Thyroid gland (tissue), 4 donors: ENCODE results near the gene XPO4. TPM values are rescaled to one million over a fixed set of nuclear protein-coding genes. Genes with fewer than 3 reads are reported as not detected.
"Not testable (repeated sequence)": the region's sequence is repeated elsewhere in the genome, so short reads cannot be mapped to it uniquely, and the experiment has no call there.

Experiments used
- DNase-seq, 2 donors: peaks; one replicate each; pipeline ENCODE4 v3.0.0-alpha.2; 2019
- H3K27ac ChIP-seq, 3 donors: fragments of 200-600 bp; sonication (generic); 1 replicate in 2 of 3; 2 replicates in 1 of 3; pipeline ENCODE4 v1.5.1; 2016 to 2019; ENCODE audit warnings: mild to moderate bottlenecking in 1 of 3, moderate library complexity in 1 of 3
- H3K27me3 ChIP-seq: fragments of 200-600 bp; sonication (generic); one replicate; pipeline ENCODE4 v1.5.1; 2019
- H3K36me3 ChIP-seq, 2 donors: fragments of 200-600 bp; sonication (generic); one replicate each; pipeline ENCODE4 v1.5.1; 2016 to 2019
- H3K4me1 ChIP-seq, 2 donors: fragments of 200-600 bp; sonication (generic); one replicate each; pipeline ENCODE4 v1.5.1; 2017 to 2019
- H3K4me3 ChIP-seq, 3 donors: fragments of 200-600 bp; sonication (generic); replicated peaks in 1 of 3; 1 replicate in 2 of 3; 2 replicates in 1 of 3; pipeline ENCODE4 v1.5.1; 2016; ENCODE audit warnings: mild to moderate bottlenecking in 1 of 3
- H3K9me3 ChIP-seq: fragments of 200-600 bp; sonication (generic); one replicate; pipeline ENCODE4 v1.5.1; 2017
- POLR2A ChIP-seq, 2 donors: fragments of 450-650 bp; IDR thresholded peaks; one replicate each; pipeline ENCODE4 v1.6.1; 2017; ENCODE audit warnings: antibody characterized with exemption in 2 of 2, mild to moderate bottlenecking in 2 of 2, moderate library complexity in 1 of 2
- WGBS, 2 donors: methylation state at CpG; one replicate each; pipeline ENCODE4 v1.1.5; 2017; 5-methylcytosine and 5-hydroxymethylcytosine counted together
- intact Hi-C: fragments of 100-400 bp; cut with DNase I; formaldehyde crosslinking; loops from one replicate; pipeline ENCODE4 v1.15.1; 2023
- total RNA-seq, 4 donors: library from RNA; depleted of rRNA; stranded (reverse); fragments of >200 nt; gene quantifications; one replicate each; pipeline ENCODE4 v1.2.3, GENCODE V29; 2016
- TF ChIP-seq, protein P1 (sequence below), 6 experiments: fragments of 200-600 bp in 3 of 6; fragments of 450-650 bp in 3 of 6; sonication (generic) in 3 of 6; IDR thresholded peaks; one replicate each; pipeline ENCODE4 v1.5.1; 2016 to 2019; ENCODE audit warnings: antibody characterized with exemption in 6 of 6, mild to moderate bottlenecking in 2 of 6, inconsistent platforms in 1 of 6, moderate library complexity in 1 of 6

Gene XPO4
- total RNA-seq, 4 donors from 2014 or later: 15.7 to 30.8 (median 29.1) TPM

DNA sequence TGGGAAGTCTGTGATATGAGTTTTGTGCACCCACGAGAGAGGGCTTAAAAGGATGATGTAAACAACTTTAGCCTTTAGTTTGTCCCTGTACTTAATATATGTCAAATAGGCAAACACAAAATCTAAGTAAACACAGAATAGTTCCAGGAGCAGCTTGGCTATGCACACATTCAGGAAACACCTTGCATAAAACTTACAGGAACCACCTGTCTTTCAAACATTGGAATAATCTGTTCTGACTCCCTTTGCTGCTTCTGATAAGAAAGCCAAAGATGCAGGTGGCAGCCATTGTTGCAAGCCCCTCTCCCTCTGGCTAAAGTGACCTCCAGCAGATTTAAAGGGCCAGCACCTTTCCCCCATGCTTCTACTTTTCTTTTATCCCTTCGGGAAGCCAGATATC lies 133.5 kb downstream of the XPO4 start:
- intact Hi-C loops: no loop called here
- Histone ChIP-seq H3K27ac (no peak overlapping the region), H3K36me3 (no peaks in the 10 kb centered on the region), H3K9me3 (no peaks in the 10 kb centered on the region), H3K27me3 (no peaks in the 10 kb centered on the region), H3K4me1 (peaks cover 7 to 11% of the 10 kb centered on the region in 2 donors), H3K4me3 (no peak overlapping the region)
- no peak for DNase-seq
- WGBS, 2 donors: 59 to 83% methylated on average over 2 of the region's 2 CpGs
- TF ChIP-seq POLR2A (IDR thresholded peaks at IDR 0.05): no peak
- TF ChIP-seq, protein P1, sequence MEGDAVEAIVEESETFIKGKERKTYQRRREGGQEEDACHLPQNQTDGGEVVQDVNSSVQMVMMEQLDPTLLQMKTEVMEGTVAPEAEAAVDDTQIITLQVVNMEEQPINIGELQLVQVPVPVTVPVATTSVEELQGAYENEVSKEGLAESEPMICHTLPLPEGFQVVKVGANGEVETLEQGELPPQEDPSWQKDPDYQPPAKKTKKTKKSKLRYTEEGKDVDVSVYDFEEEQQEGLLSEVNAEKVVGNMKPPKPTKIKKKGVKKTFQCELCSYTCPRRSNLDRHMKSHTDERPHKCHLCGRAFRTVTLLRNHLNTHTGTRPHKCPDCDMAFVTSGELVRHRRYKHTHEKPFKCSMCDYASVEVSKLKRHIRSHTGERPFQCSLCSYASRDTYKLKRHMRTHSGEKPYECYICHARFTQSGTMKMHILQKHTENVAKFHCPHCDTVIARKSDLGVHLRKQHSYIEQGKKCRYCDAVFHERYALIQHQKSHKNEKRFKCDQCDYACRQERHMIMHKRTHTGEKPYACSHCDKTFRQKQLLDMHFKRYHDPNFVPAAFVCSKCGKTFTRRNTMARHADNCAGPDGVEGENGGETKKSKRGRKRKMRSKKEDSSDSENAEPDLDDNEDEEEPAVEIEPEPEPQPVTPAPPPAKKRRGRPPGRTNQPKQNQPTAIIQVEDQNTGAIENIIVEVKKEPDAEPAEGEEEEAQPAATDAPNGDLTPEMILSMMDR (IDR thresholded peaks at IDR 0.05): no peak

DNA sequence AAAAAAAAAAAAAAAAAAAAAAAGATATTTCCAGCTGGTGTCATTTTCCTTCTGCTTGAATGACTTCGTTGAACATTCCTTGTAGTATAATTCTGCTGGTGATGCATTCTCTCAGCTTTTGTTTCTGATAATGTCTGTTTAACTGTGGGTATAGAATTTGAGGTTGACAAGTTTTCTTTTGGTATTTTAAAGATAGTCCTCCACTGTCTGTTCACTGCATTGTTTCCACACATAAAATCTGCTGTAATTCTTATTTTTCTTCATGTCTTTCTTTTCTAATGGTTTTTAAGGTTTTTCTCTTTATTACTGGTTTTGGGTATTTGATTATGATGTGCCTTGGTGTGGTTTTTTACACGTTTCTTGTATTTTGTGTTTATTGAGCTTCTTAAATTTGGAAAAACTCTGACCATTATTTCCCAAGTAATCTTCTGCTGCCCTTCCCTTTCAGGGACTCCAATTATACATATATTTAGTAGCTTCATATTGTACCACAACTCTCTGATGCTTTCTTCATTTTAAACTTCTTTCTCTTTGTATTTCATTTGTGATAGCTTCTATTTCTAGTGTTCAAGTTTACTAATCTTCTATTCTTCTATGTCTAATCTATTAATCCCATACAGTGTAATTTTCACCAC lies 135.1 kb downstream of the XPO4 start:
- intact Hi-C loops: no loop called here
- Histone ChIP-seq H3K4me3 (no peak overlapping the region), H3K27me3 (no peaks in the 10 kb centered on the region), H3K4me1 (peaks cover 1 to 4% of the 10 kb centered on the region in 2 donors), H3K36me3 (no peaks in the 10 kb centered on the region), H3K9me3 (no peaks in the 10 kb centered on the region), H3K27ac (no peak overlapping the region)
- WGBS, 2 donors: 99 to 100% methylated on average over 2 of the region's 2 CpGs
- no peak for DNase-seq
- no peak for TF ChIP-seq POLR2A (IDR thresholded peaks at IDR 0.05)
- TF ChIP-seq, protein P1 (IDR thresholded peaks at IDR 0.05): no peak

DNA sequence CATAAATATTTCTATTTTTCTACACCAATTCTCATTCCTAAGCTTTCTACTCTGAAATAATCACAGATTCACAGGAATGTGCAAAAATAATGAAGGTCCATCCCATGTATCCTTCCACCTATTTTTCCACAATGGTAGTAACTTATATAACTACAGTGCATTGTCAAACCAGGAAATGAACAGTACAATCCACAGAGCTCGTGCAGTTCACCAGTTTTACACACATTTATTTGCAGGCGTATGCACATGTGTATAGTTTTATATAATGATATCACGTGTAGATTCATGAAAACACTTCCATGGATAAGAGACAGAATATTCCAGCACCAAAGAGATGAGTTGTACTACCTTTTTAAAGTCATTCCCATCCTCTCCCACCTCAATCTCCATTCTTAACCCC lies 141.7 kb downstream of the XPO4 start:
- no peak for DNase-seq
- no peaks in the 10 kb centered on the region for H3K27me3 ChIP-seq
- H3K27ac ChIP-seq: no peak overlapping the region
- no peaks in the 10 kb centered on the region for H3K4me1 ChIP-seq
- no peaks in the 10 kb centered on the region for H3K36me3 ChIP-seq
- H3K9me3 ChIP-seq: no peaks in the 10 kb centered on the region
- intact Hi-C loops: no loop called here
- no peak overlapping the region for H3K4me3 ChIP-seq
- TF ChIP-seq, protein P1 (IDR thresholded peaks at IDR 0.05): no peak
- TF ChIP-seq POLR2A (IDR thresholded peaks at IDR 0.05): no peak
- WGBS, 2 donors: 87 to 88% methylated on average over 3 of the region's 3 CpGs

DNA sequence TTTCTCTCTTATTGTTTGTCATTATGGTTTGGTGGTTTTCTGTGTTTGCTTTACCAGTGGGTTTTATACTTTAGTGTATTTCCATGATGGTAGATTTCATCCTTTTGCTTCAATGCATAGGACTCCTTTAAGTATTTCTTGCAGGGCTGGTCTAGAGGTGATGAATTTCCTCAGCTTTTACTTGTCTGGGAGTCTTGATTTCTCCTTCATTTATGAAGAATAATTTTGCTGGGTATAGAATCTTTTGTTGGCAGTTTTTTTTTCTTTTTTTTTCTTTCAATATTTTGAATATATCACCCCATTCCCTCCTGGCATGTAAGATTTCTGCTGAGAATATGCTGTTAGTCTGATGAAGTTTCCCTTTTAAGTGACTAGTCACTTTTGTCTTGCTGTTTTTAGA lies 148.5 kb downstream of the XPO4 start:
- Histone ChIP-seq H3K36me3 (no peaks in the 10 kb centered on the region), H3K27me3 (no peaks in the 10 kb centered on the region), H3K27ac (no peak overlapping the region), H3K9me3 (no peaks in the 10 kb centered on the region), H3K4me3 (no peak overlapping the region), H3K4me1 (no peaks in the 10 kb centered on the region)
- TF ChIP-seq POLR2A (IDR thresholded peaks at IDR 0.05): no peak
- TF ChIP-seq, protein P1 (IDR thresholded peaks at IDR 0.05): no peak
- intact Hi-C loops: no loop called here
- no peak for DNase-seq

DNA sequence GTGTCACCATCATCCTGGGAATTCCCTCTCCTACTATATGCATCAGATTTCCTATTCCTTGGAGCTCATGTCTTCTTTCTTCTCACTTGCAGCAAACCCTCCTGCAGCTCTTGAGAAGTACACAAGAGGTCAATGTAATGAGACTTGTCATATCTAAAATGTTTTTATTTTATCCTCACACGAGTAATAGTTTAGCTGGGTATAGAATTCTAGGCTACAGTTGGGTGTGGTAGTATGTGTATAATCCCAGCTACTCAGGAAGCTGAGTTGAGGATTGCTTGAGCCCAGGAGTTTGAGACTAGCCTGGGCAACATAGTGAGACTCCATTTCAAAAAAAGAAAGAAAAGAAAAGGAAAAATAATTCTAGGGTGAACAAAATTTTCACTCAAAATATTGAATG lies 153.2 kb downstream of the XPO4 start:
- Histone ChIP-seq H3K4me1 (no peaks in the 10 kb centered on the region), H3K36me3 (no peaks in the 10 kb centered on the region), H3K27me3 (no peaks in the 10 kb centered on the region), H3K27ac (no peak overlapping the region), H3K4me3 (no peak overlapping the region), H3K9me3 (no peaks in the 10 kb centered on the region)
- intact Hi-C loops: no loop called here
- no peak for DNase-seq
- no peak for TF ChIP-seq POLR2A (IDR thresholded peaks at IDR 0.05)
- TF ChIP-seq, protein P1 (IDR thresholded peaks at IDR 0.05): no peak
- WGBS, 2 donors: 90 to 96% methylated on average over 1 of the region's 1 CpG

DNA sequence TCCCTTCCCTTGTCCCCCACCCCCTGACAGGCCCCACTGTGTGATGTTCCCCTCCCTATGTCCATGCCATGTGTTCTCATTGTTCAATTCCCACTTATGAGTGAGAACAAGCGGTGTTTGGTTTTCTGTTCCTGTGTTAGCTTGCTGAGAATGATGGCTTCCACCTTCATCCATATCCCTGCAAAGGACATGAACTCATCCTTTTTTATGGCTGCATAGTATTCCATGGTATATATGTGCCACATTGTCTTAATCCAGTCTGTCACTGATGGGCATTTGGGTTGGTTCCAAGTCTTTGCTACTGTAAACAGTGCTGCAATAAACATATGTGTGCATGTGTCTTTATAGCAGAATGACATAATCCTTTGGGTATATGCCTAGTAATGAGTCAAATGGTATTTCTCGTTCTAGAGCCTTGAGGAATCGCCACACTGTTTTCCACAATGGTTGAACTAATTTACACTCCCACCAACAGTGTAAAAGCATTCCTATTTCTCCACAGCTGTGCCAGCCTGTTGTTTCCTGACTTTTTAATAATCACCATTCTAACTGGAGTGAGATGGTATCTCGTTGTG lies 158.6 kb downstream of the XPO4 start:
- H3K9me3 ChIP-seq, H3K27ac ChIP-seq, DNase-seq, H3K27me3 ChIP-seq, H3K36me3 ChIP-seq, H3K4me3 ChIP-seq, H3K4me1 ChIP-seq, intact Hi-C loops: not testable (repeated sequence)
- WGBS, 2 donors: 95 to 100% methylated on average over 4 of the region's 4 CpGs
